Measurements from ENCODE around the gene NOTUM.
"Not testable (repeated sequence)": the region's sequence is repeated elsewhere in the genome, so short reads cannot be mapped to it uniquely, and the experiment has no call there.

The NOTUM gene

DNA sequence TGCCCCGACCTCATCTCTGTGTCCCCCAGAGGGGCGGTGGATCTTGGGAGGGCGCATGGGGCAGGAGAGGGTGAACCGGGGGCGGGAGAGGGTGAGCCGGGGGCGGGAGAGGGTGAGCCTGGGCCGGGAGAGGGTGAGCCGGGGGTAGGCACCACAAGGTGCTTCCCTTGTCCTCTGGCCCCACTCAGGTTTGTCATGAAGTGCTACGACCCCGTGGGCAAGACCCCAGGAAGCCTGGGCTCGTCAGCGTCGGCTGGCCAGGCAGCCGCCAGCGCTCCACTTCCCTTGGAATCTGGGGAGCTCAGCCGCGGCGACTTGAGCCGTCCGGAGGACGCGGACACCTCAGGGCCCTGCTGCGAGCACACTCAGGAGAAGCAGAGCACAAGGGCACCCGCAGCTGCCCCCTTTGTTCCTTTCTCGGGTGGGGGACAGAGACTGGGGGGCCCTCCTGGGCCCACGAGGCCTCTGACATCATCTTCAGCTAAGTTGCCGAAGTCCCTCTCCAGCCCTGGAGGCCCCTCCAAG lies 35.3 kb upstream of the NOTUM start:
- no peak for DNase-seq

DNA sequence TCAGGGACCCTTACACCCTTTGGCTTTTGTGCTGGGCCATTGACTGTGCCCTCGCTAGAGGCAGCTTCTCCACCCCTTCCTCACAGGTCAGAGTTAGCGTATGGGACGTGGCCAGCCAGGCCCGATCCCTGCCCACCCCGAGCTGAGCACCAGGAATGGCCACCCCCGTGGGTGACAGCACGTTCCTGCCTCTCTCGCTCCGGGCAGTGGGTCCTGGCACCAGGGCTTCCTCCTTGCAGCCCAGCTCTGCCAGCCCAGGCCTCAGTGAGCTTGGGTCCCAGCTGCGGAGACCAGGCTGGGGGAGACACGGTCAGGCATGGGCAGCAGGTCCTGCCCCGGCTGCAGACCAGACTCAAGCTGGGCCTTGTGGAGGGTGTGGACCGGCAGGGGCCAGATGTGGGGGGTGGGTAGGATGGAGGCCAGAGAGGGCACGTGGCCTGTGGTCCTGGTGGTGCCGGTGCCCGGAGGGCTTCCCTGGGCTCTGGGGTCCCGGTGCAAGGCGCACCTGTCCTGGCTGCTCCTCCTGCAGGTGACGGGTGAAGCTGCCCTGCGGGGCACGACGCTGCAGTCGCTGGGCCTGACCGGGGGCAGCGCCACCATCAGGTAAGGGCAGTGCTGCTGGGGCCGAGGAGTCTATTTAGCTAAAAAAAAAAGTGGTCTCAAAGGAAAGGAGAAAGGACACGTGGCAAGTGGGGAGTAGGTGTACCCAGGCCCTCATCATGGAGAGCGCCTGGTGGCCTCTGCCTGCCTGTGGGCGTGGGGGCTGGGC lies 34.7 kb upstream of the NOTUM start:
- no peak for DNase-seq

DNA sequence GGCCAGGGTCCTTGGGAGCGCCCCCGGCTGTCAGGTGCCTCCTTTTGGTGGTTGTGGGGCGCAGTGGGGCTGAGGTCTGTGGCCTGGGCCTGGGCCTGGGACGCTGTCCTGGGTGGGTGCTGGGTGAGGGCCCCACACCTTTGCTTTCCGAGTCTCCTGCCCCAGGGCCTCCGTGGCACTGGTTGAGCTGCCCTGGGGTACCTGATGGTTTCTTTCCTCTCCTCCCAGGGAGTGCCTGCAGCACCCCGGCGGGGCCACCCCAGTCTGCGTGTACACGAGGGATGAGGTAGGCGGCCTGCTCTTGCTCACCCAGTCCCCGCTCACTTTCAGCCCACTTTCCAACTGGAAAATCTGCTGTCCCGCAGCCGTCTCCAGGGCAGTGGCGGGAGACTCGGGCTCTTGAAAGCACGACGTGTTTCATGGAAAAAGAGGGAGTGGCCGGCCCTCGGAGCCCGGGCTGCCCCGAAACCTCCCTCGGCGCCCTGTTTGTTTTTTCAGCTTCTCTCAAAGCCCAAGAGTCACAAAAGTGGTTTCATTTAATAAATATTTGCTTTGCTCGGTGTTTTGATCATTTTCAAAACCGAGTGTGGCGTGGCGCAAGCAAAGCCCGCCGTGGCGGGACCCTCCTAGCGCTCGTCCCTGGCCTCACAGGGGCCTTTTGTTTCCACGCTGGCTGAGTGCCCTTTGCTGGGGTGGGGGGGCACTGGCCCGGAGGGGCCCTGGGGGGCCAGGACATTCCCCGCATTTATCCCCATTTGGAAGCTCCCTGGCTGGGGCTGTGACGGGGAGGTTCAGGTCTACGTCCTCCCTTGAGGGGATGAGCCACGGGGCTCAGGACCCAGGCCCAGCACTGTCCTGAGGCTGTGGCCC lies 33.8 kb upstream of the NOTUM start:
- DNase-seq = no peak

DNA sequence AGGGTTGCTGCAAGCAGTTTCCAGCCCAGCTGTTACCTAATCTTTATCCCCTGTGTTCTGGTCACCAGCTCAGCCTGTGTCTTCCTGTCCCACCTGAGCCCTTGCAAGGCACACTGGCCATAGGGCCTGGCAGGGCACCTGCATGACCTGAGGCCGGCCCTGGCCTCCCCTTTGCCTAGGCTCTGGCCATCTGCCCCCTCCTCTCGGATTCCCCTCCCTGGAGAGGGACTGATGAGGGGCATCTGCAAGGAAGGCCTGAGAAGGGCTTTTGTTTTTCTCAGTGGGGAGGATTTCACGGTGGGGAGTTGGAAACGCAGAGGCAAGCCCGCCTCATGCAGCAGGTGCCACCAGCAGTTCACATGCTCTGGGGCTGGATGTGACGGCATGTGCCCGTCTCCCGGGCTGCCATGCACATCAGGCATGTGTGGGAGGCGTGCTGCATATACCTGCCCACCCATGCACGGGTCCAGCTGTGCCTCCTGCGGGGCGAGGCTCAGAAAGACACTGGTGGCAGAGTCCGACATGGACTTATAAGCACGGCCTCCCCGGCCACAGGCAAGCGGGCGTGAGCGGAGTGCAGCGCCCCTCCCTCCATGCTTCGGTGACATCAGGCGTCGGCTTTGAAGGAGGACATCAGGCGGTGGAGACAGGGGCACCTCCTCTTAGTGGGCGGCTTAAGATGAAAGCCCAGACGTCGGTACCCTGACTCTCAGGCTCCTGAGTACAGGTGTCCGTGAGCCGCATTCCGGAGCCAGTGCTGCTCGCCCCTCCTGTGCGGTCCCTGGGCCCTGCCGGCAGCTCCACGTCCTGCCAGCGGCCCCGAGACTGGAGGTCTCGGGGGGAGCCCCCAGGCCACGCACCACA lies 33.0 kb upstream of the NOTUM start:
- DNase-seq = no peak

DNA sequence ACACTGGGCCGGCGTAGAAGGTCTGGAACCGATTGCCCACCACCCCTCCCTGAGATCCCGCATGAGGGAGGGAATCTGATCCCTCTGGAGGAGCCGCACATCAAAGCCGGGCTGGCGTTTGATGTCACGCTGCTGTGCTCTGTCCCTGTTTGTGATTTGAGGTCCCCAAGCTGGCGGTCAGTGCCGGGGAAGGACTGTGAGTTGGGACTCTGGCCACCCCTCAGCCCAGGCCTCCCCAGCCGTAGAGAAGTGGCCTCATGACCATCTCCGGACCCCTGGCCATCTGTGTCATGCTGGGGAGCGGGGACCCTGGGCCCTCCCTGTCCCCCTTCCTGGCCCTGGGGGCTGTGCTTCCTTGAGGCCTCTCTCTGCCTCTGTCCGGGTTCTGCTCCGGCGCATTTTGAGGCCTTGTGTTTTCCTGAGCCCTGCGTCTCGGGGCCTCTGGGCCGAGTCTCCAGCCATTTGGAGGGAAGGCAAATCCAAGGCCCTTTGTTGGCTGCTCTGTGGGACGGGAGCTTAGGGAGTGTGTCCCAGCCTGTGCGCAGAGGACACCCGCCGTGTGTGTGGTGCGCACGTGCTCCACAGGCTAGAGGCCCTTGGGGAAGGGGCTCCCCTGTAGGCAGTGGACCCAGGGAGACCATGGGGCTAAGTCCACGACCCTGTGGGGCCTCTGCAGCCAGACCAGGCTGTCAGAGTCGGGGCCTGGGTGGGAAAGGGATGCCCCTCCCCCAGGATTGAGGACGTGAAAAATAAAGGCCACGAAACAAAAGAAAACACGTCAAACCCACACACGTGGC lies 31.5 kb upstream of the NOTUM start:
- DNase-seq = no peak

DNA sequence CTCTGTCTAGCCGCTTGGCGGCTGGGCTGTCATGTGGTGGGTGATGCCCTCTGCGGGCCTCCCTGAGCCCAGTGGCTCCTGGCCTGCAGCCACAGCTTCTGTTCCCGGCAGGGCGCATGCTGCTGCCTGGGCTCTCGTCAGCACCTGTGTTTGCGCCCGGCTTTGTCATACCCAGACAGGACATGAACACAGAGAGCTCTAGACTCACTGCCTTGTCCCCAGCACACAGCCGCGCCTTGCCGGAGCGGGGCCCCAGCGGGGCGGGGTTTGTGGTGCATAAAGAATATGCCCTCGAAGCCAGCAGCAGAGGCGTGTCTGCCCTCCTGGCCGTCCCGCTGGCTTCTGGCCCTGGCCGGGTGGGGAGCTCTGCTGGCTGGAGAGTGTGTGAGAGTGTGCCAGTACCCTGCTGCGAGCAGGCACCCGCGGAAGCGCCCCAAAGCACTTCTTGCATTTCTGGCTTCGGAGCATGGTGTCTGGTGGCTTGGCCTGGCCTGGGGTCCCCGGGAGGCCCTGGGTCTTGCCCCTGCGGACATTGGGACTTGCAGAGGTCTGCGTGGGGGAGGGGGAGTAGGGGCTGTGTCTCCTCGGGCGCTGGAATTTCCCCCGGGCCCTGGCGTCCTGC lies 30.8 kb upstream of the NOTUM start:
- DNase-seq = peak in 1 of 2 experiments; percentile 61

DNA sequence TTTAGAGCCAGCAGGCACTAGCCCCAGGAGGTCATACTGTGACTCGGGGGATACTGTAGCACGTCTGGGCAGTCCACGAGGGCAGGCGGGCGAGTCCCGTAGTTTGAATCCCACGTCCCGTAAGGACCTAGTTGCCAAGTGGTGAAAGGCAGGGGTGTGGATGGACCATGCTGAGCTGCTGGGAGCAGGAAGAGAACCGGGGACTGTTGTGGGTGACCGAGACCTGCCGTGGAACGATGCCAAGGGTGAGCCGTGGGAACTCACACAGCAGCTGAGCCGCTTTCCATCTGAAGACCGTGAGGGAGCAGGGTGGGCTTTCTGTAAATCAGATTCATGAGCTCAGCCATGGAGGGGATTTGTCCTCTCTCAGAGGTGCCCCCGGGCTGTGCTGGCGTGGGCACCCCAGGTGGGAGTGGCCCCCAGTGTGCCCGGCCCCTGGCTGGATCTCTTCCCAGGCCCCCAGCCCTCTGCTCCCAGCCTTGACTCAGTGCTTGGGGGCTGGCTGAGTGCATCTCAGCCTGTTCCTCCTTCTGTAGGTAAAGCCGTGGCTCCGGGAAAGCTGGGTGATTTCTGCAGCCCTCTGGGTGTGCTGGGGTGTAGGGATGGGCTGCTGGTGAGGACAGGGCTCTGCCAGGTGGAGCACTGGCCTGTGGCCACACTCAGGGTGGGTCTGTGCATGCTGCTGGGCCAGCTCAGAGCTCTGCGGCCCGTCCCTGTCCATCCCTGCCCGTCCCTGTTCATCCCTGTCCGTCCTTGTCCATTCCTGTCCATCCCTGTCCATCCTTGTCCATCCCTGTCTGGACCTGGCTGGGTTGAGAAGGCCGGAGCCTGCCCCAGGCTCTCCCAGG lies 30.1 kb upstream of the NOTUM start:
- no peak for DNase-seq

DNA sequence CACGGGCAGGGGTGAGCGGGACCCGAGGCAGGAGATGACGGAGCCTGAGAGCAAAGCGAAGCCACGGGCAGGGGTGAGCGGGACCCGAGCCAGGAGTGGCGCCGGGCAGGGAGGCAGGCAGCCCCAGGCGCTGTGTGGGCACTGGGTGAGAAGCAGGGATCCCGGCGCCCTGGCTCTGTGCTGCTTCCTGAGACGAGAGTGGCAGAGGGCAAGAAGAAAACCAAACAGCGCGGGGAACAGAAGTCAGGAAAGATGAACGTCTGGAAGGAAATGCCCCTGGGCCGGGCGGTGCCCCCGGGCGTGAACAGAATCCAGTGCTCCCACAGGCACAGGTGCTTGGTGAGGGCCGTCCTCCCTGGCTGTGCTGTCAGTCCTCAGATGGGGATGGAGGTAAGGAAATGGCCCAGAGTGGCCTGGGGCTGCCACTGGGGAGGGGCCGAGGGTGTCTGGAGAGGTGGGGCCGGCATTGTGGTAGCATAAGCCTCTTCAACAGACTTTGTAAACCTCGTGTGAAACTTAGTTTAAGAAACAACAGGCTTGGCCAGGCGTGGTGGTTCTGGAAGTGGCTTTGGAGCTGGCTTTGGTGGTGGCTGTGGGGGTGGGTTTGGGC lies 26.3 kb upstream of the NOTUM start:
- DNase-seq = no peak

DNA sequence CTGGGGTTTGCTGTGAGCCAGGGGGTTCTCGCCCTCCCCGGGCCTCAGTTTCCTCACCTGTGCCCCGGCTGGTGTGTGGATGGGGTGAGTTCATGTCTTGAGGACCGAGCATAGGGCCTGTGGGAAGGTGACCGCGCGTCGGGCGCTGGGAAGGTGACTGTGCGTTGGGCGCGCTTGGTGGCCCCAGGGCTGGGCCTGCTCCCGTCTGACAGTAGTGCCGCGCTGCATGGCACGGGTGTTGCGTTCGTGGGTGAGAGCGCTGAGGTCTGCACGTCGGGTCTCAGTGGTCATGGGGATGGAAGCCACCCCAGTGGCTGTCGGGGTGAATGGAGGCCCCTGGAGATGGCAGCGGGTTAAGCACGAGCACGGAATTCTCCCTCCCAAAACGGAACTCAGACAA lies 25.6 kb upstream of the NOTUM start:
- DNase-seq = no peak

DNA sequence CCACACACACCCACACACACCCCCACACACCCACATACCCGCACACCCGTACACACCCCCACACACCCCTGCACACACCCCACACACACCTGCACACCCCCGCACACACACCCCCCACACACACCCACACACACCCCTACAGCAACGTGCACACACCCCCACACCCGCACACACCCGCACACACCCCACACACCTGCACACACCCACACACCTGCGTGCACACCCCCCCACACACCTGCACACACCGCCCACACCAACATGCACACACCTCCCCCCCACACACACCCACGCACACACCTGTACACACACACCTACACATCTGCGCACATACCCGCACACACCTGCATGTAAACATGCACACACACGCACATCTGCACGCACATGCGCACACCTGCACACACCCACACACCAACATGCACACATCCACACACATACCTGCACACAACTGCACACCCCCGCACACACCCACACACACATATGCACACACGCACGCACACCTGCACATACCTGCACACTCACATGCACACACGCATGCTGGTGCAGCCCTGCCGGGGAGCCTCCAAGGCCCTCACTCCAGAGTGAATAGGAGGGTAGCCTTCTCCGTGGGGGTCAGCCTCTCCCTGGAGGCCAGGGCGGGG lies 23.9 kb upstream of the NOTUM start:
- no peak for DNase-seq

DNA sequence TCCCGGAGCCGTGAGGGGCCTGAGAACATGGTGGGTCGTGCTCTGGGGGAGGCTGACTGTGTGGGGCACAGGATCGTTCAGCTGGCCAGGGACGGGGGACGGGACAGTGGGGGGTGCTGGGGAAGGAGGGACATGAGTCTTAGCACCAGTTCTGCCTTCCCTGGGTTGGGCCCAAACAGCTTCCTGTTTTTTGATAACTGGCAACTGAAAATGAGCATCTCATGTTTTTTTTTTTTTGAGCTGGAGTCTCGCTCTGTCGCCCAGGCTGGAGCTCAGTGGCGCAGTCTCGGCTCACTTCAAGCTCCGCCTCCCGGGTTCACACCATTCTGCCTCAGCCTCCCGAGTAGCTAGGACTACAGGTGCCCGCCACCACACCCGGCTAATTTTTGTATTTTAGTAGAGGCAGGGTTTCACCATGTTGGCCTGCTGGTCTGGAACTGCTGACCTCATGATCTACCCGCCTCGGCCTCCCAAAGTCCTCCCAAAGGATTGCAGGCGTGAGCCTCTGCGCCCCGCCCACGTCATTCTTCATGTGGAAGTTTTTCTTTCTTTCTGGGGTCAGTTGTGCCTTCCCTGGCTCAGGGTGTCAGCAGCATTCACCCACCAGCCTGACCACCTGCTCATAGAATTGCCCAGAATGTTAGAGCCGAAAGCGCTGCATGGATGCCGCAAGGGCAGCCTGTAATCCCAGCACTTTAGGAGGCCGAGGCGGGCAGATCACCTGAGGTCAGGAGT lies 22.8 kb upstream of the NOTUM start:
- no peak for DNase-seq

DNA sequence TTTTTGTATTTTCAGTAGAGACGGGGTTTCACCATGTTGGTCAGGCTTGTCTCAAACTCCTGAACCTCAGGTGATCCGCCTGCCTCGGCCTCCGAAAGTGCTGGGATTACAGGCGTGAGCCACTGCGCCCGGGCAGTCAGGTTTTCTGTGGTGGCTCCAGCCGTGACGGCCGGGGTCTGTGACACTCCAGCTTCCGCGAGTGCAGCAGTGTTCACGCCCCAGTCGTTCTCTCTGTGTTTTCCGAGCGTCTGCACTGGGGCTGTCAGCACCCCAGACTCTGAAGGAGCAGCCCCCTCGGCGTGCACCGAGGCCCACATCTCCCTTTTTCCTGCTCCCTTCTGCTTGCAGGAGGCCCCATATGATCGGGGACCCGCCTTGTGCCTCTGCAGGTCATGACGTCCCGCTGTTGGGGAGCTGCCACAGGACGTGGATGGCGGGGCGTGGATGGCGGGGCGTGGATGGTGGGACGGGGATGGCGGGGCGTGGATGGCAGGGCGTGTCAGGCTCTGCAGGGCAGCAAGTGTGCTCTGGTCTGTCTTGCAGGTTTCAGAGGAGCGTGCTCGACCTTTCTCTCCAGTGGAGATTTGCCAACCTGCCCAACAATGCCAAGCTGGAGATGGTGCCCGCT lies 22.1 kb upstream of the NOTUM start:
- DNase-seq = no peak

DNA sequence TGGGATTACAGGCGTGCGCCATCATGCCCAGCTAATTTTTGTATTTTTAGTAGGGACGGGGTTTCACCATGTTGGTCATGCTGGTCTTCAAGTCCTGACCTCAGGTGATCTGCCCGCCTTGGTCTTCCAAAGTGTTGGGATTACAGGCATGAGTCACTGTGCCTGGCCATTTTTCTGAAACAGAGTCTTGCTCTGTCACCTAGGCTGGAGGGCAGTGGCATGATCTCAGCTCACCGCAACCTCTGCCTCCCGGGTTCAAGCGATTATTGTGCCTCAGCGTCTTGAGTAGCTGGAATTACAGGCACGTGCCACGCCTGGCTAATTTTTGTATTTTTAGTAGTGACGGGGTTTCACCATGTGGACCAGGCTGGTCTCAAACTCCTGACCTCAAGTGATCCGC lies 20.5 kb upstream of the NOTUM start:
- not testable (repeated sequence) for DNase-seq

DNA sequence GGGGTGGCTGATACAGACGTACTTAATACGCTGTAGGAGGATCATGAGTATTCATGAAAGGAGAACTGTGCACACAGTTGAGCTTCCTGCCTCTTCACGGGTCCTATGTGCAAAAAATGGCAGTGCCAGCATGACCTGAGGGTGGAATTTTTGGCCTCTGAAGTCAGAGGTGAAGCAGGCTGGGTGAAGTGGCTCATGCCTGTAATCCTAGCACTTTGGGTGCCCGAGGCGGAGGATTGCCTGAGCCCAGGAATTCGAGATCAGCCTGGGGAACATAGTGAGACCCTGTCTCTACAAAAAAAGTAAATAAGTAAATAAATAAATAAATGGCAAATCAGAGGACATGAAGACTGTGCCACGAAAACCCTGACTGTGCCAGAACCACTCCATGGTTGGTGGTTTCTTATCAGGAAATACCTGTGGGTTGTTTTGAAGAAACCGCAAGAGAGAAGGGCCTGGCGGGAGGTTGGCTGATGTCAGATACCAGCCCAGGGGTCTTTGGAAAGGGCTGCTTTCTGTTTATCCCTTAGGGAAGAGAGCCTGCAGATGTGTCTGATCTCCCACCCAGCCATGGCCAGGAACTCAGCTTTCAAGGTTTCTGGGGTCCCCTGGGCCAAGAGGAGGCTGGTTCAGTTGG lies 19.8 kb upstream of the NOTUM start:
- no peak for DNase-seq

DNA sequence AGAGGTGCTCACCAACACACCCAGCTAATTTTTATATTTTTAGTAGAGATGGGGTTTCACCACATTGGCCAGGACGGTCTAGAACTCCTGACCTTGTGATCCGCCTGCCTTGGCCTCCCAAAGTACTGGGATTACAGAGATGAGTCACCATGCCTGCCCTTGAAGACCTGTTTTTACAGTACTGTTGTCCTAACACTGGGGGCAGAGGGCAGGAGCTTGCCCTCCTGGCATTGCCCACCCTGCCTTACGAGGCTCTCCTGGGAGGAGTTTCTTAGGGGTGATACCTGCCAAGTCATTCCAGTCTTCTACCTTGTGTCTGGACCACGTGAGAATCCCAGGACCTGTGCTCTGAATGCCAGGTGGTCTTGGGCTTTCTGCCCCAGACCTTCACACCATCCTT lies 19.1 kb upstream of the NOTUM start:
- DNase-seq = no peak

DNA sequence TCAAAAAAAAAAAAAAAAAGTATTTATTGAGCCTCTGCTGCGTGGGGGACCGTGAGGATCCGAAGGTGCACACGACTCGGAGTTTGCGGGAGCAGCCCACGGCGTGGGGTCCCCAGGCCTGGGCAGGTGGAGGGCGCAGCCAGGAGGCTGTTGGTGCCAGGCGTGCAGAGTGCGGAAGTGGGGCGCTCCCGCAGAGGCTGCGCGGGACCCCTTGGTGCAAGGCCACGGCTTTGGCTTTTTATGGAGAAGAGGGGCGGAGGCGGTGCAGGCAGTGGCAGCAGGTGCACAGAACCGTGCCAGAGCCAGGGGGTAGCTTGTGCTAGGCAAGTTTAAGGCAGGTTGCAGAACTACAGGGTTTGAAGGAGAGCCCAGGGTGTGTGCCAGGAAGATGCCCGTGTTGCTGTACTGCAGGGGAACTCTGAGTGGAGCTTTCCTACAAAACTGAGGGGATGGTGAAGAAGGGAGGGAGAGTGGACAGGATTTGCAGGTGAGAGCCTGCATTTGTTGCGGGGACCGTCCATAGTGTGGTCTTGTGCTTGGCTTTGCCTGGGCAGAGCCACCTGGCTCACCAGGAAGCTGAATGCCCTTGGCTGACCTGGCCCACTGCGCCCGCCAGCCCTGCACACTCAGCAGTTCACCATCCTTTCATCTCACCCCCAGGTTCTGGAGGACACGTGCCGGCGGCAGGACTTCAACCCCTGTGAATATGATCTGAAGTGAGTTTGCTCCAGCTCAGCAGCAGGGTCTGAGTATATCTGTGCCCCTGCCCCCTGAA lies 17.7 kb upstream of the NOTUM start:
- no peak for DNase-seq

DNA sequence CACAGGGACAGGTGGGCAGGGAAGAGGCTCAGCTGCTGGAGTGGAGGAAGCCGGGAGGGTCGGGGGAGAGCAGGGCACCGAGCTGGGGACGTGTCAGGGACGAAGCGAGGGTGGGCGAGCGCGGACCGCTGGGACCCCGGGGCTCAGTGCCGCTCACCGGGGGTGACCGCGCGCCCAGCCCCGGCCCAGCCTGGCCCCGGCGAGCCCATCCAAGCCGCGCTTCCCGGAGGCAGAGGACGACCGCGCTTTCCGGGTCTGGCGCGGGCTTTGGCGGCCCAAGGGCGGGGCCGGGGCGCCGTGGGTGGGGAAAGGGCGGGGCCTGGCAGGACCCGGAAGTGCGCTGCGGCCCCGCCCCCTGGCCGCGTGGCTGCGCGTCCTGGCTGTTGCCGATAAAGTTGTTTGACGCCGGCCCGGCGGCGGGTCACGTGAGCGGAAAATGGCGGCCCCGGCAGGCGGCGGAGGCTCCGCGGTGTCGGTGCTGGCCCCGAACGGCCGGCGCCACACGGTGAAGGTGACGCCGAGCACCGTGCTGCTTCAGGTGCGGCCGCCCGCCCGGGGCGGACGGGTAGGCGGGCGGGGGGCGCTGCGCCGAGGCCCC lies 16.3 kb upstream of the NOTUM start, which contains the start of gene ASPSCR1:
Gene ASPSCR1, plus strand, starts transcription at position 419 of the 598 bp plus-strand sequence. Its CDS starts 18 bp downstream, at position 437.
- DNase-seq = no peak
